GM21619 (cell line): Measurements from ENCODE around the gene DNER.
"Not testable (repeated sequence)": the region's sequence is repeated elsewhere in the genome, so short reads cannot be mapped to it uniquely, and the experiment has no call there.

ENCODE experiments used
- ATAC-seq: cut with Tn5 transposase; IDR thresholded peaks from one replicate; pipeline ENCODE4 v1.9.1; 2021; ENCODE audit not compliant: unreplicated experiment

The DNER gene

DNA sequence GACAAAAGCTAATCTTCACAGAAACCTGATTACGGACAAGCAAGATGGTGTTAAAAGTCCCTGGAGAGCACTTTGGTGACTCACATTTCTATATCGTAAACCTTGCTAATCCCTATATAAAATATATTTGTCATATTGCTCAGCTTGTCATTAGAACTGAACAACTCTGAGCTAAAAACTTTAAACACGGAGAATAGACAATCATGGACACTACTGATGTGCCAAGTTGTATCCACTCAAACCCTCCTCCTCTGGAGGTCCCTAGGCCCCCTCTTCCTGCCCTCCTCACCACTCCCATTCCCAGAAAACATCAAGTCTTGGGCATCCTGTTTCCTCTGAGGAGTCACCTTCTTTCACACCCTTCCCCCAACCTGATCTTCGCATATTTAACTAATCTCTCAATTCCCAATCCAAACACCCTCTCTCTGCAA lies 304.6 kb downstream of the DNER start:
- ATAC-seq: no peak

DNA sequence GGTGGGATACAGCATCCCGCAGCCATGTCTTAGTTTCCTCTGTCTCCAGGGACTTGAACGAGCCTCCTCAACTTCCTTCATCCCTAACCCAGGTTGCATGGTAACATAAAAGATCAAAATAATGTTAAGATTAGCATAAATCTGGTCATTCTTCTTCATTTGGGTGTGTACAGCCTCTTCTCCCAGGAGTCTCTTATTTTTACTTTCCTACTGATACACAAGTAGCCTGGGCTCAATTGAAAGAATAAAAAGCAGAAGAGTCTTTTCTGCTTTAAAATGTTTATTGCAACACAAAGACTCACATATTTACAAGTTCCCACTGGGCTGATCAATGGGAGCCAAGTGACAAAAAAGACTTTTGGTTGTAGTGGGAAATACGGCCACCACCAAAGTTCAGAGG lies 305.4 kb downstream of the DNER start:
- no peak for ATAC-seq

DNA sequence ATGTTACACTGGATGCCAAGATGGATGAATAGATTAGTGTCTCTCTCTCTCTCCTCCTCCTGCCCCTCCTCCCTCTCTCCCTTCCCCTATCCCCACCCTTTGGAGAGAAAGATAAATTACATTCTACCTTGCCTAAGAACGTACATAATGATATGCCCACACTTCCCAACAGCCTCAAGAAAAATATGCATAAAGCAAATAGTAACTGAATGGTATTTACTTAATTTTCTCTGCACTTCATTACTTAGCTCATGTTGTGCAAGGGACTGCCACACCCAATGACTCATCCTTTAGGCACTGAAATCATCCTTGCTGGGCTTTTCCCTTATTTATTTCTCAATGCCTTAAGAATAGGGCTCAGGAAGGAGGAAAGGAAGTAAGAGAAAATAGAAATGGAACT lies 306.0 kb downstream of the DNER start:
- no peak for ATAC-seq

DNA sequence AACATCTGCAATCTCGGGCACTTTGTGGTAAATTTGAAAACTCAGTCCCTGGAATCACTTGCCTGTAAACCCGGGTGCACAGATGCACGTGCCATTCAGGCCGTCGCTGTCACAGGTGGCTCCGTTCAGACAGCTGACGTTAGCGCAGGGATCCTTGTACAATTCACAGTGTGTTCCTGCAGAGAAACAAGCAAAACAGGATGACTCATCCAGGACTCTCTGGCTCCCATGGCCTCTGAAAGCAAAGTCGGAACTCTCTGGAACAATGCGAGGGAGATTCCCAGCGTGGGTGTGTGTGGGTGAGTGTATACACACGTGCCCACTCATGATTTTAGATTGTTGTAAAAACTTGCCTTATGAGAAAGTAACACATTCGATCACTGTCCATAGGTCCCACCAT lies 307.2 kb downstream of the DNER start:
- ATAC-seq: no peak

DNA sequence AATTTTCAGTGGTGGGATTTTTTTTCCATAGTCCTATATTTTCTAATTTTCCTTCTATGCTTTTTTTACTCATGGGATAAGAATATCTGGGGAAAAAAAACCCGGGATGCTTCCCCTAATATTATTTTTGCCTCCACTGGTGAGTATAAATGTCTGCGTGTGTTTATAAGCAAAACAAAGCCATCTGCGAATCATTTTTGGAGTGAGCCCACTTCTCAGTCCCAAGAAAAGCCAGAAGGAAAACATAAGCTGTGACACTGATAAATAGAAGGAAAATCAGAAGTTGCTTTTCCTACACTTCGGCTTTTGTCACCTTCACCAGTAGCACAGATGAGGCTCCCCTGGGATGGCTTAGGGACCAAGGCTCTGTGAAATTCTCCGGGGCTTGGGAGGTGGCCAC lies 308.6 kb downstream of the DNER start:
- ATAC-seq: no peak

DNA sequence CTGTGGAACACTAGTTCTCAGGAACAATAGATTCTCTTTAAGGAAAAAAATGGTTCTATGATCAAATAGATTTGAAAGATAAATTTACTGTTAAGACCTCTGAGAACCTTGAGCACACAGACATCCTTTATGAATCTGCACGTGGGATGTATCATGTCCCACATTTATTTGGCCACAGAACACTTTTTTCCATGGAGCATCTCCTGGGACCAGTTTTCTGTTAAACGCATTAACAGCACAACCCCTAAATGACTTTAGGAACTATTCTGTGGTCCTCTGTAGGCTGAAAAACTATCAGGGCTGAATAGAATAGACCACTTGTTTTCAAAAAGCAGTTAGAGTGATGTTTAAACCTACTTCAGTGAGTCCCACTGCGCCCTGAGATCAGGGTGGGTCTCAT lies 311.1 kb downstream of the DNER start:
- no peak for ATAC-seq

DNA sequence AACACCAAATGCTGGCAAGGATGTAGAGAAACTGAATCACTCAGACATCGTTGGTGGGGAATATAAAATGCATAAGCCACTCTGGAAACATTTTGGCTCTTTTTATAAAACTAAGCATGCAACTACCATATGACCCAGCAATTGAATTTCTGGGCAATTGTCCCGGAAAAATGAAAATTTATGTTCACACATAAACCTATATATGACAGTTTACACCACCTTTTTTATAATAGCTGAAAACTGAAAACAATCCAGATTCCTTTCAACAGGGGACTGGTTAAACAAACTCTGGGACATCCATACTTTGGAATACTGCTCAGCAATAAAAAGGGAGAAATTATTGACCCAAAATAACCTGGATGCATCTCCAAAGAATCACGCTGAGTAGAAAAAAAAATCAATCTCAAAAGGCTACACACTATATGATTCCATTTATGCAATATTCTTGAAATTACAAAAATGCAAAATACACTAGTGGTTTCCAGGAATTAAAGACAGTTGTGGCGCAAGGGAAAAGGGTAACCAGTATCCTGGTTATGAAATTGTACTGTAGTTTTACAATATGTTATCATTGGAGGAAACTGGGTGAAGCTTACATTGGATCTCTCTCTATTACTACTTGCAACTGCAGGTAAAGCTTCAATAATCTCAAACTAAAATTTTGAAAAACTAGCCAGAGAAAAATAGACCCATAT lies 313.0 kb downstream of the DNER start:
- ATAC-seq: no peak

DNA sequence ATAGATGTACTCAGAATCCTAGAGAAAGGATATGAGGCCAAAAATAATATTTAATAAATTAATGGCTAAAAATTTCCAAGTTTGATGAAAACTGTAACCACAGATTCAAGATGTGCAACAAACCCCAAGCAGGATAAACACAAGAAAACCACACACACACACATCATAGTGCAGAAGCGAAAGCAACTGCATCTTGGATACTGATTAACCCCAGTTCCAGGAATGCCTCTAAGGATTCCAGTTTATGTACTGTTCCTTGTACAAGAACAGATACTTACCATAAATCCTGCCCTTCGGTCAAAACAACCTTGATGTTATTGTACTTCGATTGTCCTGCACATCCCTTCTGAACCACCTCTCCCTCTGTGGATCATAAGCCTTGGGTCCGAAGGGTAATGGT lies 320.4 kb downstream of the DNER start:
- no peak for ATAC-seq

DNA sequence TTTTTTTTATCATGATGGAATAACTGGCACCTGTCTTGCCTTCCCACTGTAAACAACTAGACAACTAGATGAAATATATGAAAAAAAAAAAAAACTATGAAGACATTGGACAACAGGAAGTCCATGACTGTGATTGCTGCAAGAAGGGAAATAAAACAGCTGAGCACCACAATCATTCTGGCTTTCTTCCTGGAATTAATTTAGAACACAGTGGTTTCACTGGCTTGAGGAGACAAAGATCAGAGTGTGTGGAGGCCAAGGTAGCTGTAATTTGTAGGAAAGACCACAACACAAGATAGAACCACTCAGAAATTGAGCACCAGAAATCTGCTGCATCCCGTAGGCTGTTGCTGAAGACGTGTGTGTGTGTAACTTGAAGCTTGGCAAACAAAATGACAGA lies 322.2 kb downstream of the DNER start:
- ATAC-seq: no peak

DNA sequence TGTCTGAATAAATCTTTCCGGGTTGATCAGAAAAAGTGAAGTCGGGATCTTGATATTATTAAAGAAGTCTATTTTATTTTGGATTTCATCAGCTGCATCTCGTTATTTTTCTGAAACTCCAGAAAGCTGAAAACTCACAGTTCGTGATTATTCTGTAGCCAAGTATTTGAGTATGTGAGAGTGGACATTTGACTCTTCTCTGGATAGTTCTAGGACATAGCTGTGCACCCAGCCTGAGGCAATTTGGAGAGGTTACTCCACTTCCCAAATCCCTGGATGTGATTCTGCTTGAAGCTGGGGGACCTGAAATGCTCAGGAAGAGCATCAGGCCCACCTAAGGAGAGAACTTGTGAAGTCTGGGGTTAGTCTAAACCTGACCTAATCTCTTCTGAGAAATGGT lies 325.6 kb downstream of the DNER start:
- ATAC-seq: no peak

DNA sequence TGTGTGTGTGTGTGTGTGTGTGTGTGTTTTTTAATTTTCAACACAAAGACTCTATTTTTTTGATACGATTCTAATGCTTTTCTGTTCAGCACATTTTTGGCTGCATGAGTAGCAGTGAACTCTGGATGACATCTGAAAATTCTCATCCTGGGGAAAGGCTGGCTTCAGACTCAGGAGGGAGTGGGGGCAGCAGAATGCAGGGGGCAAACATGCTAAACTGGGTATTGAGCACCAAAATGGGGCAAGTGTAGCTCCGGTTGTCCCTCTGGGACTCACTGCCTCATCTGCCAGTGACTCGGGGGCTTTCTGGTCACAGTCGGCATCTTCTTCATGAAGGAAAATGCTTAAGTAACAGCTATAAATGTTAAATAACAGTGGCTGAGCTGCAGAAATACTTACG lies 326.5 kb downstream of the DNER start:
- no peak for ATAC-seq

DNA sequence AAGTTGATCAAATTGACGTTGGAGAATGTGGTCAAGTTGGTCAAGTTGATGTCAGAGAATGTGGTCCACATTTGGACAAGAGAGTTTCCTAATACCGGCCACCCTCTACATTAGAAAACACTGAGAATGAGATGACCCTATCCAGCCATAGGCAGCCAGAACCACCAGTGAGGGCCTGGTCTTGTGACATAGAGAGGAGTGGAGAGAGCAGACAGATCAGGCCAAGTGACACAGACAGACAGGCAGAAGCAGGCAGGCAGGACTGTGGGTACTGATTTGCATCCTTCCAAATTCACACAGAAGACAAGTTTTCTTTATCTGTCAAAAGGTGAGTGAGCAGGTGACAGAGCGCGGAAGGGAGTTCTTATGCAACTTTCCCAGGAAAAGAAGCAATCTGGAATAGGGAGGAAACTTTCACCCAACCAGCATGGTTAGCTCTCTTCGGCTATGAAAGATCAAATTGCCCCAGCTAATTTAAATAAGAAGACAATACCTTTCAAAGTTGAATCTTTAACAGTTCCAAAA lies 334.2 kb downstream of the DNER start:
- no peak for ATAC-seq

DNA sequence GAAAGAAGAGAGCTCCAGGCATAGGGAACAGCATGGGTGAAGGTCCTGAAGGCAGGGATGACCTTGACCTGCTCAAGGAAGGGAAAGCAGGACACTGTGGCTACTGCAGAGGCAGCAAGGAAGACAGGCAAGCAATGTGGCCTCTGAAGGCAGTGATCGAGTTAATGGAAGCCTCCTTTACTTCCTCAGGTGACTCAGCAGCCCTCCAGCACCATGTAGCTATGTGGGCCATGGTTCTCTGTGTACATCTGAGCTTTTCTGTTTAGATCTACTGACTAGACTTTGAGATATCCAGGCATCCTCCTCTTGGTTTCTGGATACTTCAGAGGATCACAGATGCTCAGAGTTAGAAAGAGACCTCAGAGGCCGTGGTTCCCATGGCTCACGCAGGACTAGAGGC lies 336.0 kb downstream of the DNER start:
- ATAC-seq: no peak

DNA sequence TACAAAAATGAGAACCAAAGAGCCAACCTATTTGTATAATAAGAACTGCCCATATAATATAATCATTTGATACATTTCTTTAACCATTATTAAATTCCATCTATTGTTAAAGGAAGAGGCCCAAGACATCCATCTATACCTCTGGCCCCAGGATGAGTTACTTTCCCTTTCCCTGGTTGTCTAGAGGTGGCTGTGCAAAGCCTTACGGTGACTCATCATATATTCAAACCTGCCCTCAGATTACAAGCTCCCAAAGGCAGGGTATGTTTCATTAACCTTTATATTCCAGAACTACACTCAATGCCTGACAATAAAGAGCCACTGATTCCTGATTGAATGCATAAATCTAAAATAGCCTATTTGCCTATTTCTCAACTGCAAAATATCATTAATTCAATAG lies 337.5 kb downstream of the DNER start:
- no peak for ATAC-seq

DNA sequence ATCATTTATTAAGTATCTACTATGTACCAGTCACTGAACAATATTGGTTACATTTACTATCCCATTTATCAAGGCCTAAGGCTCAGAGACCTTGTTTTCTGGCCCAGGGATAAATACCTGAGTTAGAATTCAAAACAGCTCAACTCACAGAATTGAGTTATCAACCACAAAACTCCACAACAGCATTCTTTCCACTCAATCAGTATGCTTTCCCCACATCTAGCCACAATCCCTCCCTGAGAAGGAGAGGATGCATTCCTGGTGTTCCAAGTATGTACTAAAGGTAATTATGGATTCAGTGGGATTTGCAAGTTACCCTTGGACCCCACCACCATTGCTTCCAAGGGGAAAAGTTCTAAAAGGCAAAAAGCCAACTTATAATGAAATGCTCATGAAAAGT lies 339.1 kb downstream of the DNER start:
- no peak for ATAC-seq

DNA sequence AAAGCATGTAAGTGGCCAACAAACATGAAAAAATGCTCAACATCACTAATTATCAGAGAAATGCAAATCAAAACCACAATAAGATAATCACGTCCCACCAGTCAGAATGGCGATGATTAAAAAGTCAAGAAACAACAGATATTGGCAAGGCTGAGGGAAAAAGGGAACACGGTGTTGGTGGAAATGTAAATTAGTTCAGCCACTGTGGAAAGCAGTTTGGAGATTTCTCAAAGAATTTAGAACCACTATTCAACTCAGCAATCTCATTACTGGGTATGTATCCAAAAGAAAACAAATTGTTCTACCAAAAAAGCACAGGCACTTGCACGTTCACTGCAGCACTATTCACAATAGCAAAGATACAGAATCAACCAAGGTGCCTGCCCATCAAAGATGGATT lies 341.0 kb downstream of the DNER start:
- ATAC-seq: not testable (repeated sequence)

DNA sequence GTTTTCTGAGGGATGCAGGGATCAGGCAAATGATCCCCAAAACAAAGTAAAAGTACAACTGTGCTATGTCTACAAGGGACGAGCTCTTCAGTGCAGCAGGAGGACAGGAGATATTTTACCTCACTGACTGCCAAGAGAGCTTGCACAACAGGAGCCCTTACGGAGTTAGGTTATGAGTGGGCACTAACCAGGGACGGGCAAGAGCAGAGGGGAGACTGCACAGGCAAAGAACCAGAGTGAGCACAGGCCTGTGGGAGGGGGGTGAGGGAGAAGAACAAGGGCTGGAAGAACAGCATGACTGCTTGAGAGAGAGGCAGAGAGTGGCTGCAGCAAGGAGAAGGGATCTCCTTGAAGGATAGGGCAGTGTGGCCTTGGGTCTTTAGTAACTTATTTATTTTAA lies 342.1 kb downstream of the DNER start:
- ATAC-seq: no peak

DNA sequence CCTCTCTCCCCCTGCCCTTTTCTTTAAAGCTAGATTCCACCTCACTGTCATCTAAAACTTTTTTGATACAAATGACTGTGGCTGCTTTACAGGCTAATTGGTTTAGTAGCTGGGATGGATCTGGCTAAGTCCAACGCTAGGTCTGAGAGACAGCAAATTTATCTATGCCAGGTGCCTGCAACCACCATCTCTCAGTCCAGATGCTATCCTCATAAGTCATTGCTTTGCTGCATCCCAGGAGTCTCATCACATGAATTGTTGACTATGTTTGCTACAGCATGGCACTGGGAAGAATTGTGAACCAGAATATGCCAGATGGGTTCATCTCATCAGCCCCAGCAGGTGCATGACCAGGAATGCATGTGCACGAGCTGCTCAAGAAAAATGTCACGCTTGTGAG lies 343.3 kb downstream of the DNER start:
- ATAC-seq: no peak

DNA sequence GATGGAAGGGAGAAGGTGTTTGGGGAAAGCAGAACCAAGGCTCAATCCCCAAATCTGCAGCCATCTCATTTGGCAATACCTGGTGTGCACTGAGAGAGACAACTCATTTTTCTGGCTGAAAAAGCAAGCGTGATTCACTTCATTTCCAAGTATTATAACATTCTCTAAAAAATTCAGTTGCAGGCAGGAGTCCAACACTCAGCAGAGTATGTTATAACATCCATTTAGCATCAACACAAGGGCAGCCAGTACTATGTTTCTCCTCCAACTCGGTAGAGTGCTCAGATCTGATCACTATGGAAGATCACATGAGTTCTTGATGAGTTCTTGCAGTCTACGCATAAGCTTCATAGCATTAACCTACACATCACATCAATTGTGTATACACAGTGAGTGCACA lies 343.8 kb downstream of the DNER start:
- ATAC-seq: no peak

DNA sequence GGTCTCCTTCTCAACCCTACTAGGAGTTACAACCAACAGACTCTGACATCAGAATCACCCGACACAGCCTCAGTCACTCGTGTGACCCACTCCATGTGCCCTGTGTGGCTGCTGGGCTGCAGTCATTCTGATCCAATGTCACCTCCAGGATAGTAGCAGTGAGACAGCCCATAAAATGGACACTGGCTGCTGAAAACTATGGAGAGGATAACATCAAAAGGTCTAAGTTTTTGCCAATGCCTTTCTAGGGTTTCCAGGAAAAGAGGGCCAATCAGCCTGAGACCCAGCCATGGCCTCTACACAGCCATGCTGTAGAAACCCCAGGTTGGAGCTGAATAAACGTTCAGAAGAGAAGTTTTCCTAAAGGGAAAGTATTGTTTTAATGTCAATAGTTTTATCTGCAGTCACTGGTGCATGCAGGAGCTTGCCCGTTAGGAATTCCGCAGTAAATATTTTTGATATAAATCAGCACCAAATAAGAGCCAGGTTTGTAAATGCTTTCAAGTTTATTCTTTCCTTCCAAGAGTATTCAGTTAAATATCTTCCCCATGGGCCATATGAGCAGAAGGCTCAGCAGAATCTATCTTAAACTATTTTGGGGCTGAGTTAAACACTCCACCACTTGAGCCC lies 351.1 kb downstream of the DNER start:
- no peak for ATAC-seq

DNA sequence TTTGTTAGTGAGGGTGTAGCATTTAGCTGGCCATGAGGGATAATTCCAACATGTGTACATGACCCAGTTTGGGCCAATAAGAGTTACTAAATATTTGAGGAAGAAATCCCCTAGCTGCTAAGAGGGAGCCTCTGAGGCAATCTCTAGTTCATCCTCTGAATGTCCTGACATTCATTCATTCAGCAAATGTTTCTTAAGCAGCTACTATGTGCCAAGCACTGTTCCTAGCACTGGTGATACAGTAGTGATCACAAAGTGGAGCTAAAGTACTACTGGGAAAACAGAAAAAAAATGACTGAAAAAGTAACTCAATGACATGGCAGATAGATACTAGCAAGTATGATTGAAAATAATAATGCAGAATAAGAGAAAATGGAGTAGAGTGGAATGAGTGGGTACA lies 363.5 kb downstream of the DNER start:
- no peak for ATAC-seq

DNA sequence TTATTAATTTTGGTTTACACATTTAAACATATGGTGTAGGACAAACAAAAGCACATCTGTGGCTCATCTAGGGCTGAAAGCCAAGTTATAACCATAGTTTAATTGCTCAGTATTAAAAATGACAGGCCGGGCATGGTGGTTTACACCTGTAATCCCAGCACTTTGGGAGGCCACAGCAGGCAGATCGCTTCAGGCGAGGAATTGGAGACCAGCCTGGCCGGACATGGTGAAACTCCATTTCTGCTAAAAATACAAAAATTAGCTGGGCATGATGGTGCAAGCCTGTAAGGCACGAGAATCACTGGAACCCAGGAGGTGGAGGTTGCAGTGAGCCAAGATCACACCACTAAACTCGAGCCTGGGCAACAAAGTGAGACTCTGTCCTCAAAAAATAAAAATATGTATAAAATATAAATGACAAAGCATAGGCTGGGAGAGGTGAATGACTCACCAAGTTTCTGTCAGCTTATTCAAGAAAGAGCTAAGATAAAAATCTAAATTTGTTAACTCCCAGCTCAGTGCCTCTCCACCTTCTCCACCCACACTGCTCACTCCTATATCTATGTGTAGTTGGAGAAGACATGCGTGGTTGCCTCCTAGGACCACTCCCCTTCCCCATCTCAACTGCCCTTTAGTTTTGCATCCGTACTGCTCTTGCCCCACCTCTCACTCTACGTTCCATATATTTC lies 364.1 kb downstream of the DNER start:
- no peak for ATAC-seq
